HEK293T (cell line): ENCODE measurements around the gene FANCI.

Source experiments
- BHLHE40 ChIP-seq: fragments of 450-650 bp; IDR thresholded peaks from 2 replicates; pipeline ENCODE4 v1.6.1; 2016; ENCODE audit warnings: mild to moderate bottlenecking, moderate library complexity, borderline replicate concordance
- FOXA1 ChIP-seq: fragments of 450-650 bp; IDR thresholded peaks from 2 replicates; pipeline ENCODE4 v1.6.1; 2016; ENCODE audit warnings: mild to moderate bottlenecking
- HDGF ChIP-seq: fragments of 450-650 bp; IDR thresholded peaks from 2 replicates; pipeline ENCODE4 v1.6.1; 2017; ENCODE audit warnings: antibody characterized with exemption, borderline replicate concordance
- L3MBTL2 ChIP-seq: fragments of 450-650 bp; conservative IDR thresholded peaks from 2 replicates; pipeline ENCODE4 v1.6.1; 2016; ENCODE audit warnings: mild to moderate bottlenecking
- NFRKB ChIP-seq: fragments of 450-650 bp; IDR thresholded peaks from 2 replicates; pipeline ENCODE4 v1.6.1; 2016; ENCODE audit warnings: mild to moderate bottlenecking, moderate library complexity
- SUZ12 ChIP-seq: fragments of 450-650 bp; IDR thresholded peaks from 2 replicates; pipeline ENCODE4 v1.6.1; 2016; ENCODE audit warnings: mild to moderate bottlenecking
- TARDBP ChIP-seq: fragments of 450-650 bp; IDR thresholded peaks from 2 replicates; pipeline ENCODE4 v1.6.1; 2016
- ZNF384 ChIP-seq: fragments of 450-650 bp; IDR thresholded peaks from 2 replicates; pipeline ENCODE4 v1.6.1; 2016

GRCh38 chr15:89200182-89200581 is 43.6 kb upstream of the FANCI start:
- TF ChIP-seq FOXA1 (no peak), HDGF (no peak), TARDBP (no peak), SUZ12 (no peak), ZNF384 (no peak), NFRKB (no peak), L3MBTL2 (no peak), BHLHE40 (no peak)
